ENCODE measurements around the gene KIF26B. TPM values are rescaled to one million over a fixed set of nuclear protein-coding genes. Genes with fewer than 3 reads are reported as not detected.

KIF26B gene
- total and polyA plus RNA-seq, 10 of the 15 experiments (the other 5 are each of a cell fraction or from before 2014, with no cell fraction given), result 0.35 to 11.6 (median 2.2) TPM

- no peak for TF ChIP-seq EP300 (IDR thresholded peaks at IDR 0.05; ENCODE audit: borderline replicate concordance in 1 of 2, control insufficient read depth in 1 of 2, low read depth in 2 of 2, low read length in 2 of 2)
Observed at GRCh38 chr1:245247356-245247755, 92.6 kb downstream of the KIF26B start (continued).

- no peak overlapping the region for H3K9ac ChIP-seq (ENCODE audit: control insufficient read depth, insufficient read depth, low read length)
- ATAC-seq (no peak), DNase-seq (ENCODE audit: low read depth, low spot score) (no peak), FAIRE-seq (no peak)
- no peak overlapping the region for H2AFZ ChIP-seq (ENCODE audit: control insufficient read depth, low read depth, low read length)
- H3K4me3 ChIP-seq, result no peak overlapping the region
- BruUV-seq (replicated peaks), result no TSS peak
- TF ChIP-seq MXI1 (IDR thresholded peaks at IDR 0.05; ENCODE audit: low read depth, low read length), result no peak
- TF ChIP-seq DPF2 (IDR thresholded peaks at IDR 0.05), result no peak
- no peak for TF ChIP-seq TCF7 (IDR thresholded peaks at IDR 0.05; ENCODE audit: borderline replicate concordance)
- TF ChIP-seq PKNOX1 (IDR thresholded peaks at IDR 0.05), result no peak
- no peak for TF ChIP-seq ZSCAN29 (IDR thresholded peaks at IDR 0.05)
- TF ChIP-seq NR2C2 (IDR thresholded peaks at IDR 0.05; ENCODE audit: borderline replicate concordance, control insufficient read depth, insufficient read length, low read depth), result no peak
- no peak for TF ChIP-seq MEF2B (IDR thresholded peaks at IDR 0.05; ENCODE audit: partially characterized antibody, poor library complexity, severe bottlenecking)
- TF ChIP-seq E2F4 (IDR thresholded peaks at IDR 0.05; ENCODE audit: low read depth, low read length), result no peak
- TF ChIP-seq TARDBP (IDR thresholded peaks at IDR 0.05; ENCODE audit: borderline replicate concordance), result no peak
- no peak for TF ChIP-seq ATF7 (IDR thresholded peaks at IDR 0.05; ENCODE audit: low read depth)
- TF ChIP-seq HSF1 (IDR thresholded peaks at IDR 0.05; ENCODE audit: low read depth, low read length), result no peak
- TF ChIP-seq ZNF24 (IDR thresholded peaks at IDR 0.05), result no peak
- TF ChIP-seq FOXM1 (IDR thresholded peaks at IDR 0.05; ENCODE audit: low read depth, low read length), result no peak
- TF ChIP-seq USF1 (IDR thresholded peaks at IDR 0.05; ENCODE audit: borderline replicate concordance, extremely low read length, insufficient read depth, low read depth, low read length), result no peak
- TF ChIP-seq NFIC (IDR thresholded peaks at IDR 0.05; ENCODE audit: low read depth, low read length), result no peak
- no peak for TF ChIP-seq NR2C1 (IDR thresholded peaks at IDR 0.05)
- no peak overlapping the region for H3K4me2 ChIP-seq (ENCODE audit: control insufficient read depth, insufficient read depth)
- no peaks in the 10 kb centered on the region for H3K4me1 ChIP-seq (ENCODE audit: control insufficient read depth, insufficient read depth, low read length)
- in situ Hi-C loops (cut with MboI) (no loop called here), intact Hi-C loops (cut with micrococcal nuclease; ENCODE audit: unreplicated experiment) (no loop called here)
- H4K20me1 ChIP-seq (ENCODE audit: control insufficient read depth, insufficient read depth), result no peaks in the 10 kb centered on the region
- ChIA-PET RAD21 (ENCODE audit: unreplicated experiment) (no interaction called here), SMC1A (ENCODE audit: uncharacterized antibody, unreplicated experiment) (no interaction called here), CTCF (no interaction called here), POLR2A (no interaction called here)
- H3K27me3 ChIP-seq (replicated peaks in 1 of 2; ENCODE audit: control insufficient read depth in 2 of 2, insufficient read depth in 2 of 2, low read length in 1 of 2), result no peaks in the 10 kb centered on the region
- WGBS (ENCODE audit: insufficient coverage, insufficient replicate concordance, low lambda C conversion rate, missing lambda C conversion rate), result 29% methylated on average over 7 of the region's 7 CpGs
- no peaks in the 10 kb centered on the region for H3K36me3 ChIP-seq (ENCODE audit: control insufficient read depth in 2 of 2, insufficient read depth in 2 of 2, low read length in 1 of 2)
- H3K9me3 ChIP-seq (replicated peaks; ENCODE audit: control insufficient read depth, insufficient read depth, low read length), result no peaks in the 10 kb centered on the region
- H3K79me2 ChIP-seq (ENCODE audit: control insufficient read depth, insufficient read depth, low read length), result no peaks in the 10 kb centered on the region
- H3K27ac ChIP-seq (ENCODE audit: control insufficient read depth, insufficient read depth), result no peak overlapping the region
Observed at GRCh38 chr1:245247801-245248200, 93.0 kb downstream of the KIF26B start.
